OCI-LY3 (cell line): Measurements from ENCODE around the gene GNAQ.

ENCODE experiments used
- CTCF ChIP-seq: fragments of 200-600, 300-600 bp; sonication (generic); IDR thresholded peaks from 2 replicates; pipeline ENCODE4 v1.5.1; 2014; ENCODE audit warnings: antibody characterized with exemption, low read length, low read depth
- EZH2phosphoT487 ChIP-seq: fragments of 200-600 bp; shearing (Covaris generic); IDR thresholded peaks from 2 replicates; pipeline ENCODE4 v1.6.1; 2018; ENCODE audit warnings: antibody characterized with exemption, mixed run types, low read depth

DNA sequence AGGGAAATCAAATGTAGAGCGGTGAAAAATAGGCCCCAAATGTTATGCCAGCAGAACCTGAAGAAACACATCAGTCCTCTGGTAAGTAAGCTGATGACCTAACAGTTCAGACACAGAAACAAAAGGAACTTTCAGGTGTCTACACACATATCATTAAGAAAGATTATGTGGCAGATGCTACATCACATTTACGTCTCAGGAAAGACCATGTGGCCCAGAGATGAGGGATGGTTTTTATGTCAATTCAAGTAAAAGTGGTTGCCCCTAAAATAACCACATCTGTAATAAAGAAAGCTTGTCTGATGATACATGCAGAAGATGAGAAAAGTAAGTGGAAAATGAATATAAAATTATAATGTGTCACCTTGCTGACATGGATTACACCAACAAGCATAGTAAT, 31.4 kb downstream of the GNAQ start:
- TF ChIP-seq CTCF (no peak), EZH2phosphoT487 (no peak)
